Stimulated activated naive B cell treated with anti-CD40 and anti-IgM and Interleukin-4, amounts not matched to agents 10 μg/mL and 1 μg/mL and 100 μg/mL, for 72 hours (primary cell): ENCODE measurements around the gene GSE1.
A peak's percentile ranks its signal among the peaks of the same experiment; 100 is the strongest.

ENCODE experiments used
- ATAC-seq, 2 donors: fragments of 150-1000 bp; cut with Tn5 transposase; replicated peaks; 2 replicates each; pipeline ENCODE4 v1.10.0; 2021; ENCODE audit warnings: moderate library complexity in 1 of 2
- DNase-seq: peaks from one replicate; pipeline ENCODE4 v3.0.0; 2021
- H3K27ac Mint-ChIP-seq: one replicate; pipeline ENCODE4 v1.8.0; 2022; ENCODE audit warnings: mild to moderate bottlenecking, mixed read lengths
- H3K27me3 Mint-ChIP-seq, 2 donors: one replicate each; pipeline ENCODE4 v1.8.0; 2022; ENCODE audit warnings: mixed read lengths in 2 of 2
- H3K36me3 Mint-ChIP-seq, 2 donors: one replicate each; pipeline ENCODE4 v1.8.0; 2022; ENCODE audit warnings: mixed read lengths in 2 of 2, mild to moderate bottlenecking in 1 of 2
- H3K4me1 Mint-ChIP-seq, 2 donors: one replicate each; pipeline ENCODE4 v1.8.0; 2022; ENCODE audit warnings: mixed read lengths in 2 of 2, mild to moderate bottlenecking in 1 of 2
- H3K4me3 Mint-ChIP-seq, 2 donors: one replicate each; pipeline ENCODE4 v1.8.0; 2022; ENCODE audit warnings: mild to moderate bottlenecking in 2 of 2, mixed read lengths in 2 of 2, moderate library complexity in 1 of 2
- H3K9me3 Mint-ChIP-seq, 2 donors: one replicate each; pipeline ENCODE4 v1.8.0; 2022; ENCODE audit warnings: mixed read lengths in 2 of 2, mild to moderate bottlenecking in 1 of 2

Gene GSE1

GRCh38 chr16:85649411-85650134, 36.5 kb downstream of the GSE1 start:
- ATAC-seq: peak in 1 of 2 donors; percentile 68
- Mint-ChIP-seq H3K27me3 (no peaks in the 10 kb centered on the region), H3K4me1 (peaks cover 8 to 14% of the 10 kb centered on the region in 2 donors), H3K4me3 (no peak overlapping the region), H3K27ac (no peak overlapping the region), H3K9me3 (no peaks in the 10 kb centered on the region), H3K36me3 (peaks cover 12 to 24% of the 10 kb centered on the region in 2 donors)
- no peak for DNase-seq

DNA sequence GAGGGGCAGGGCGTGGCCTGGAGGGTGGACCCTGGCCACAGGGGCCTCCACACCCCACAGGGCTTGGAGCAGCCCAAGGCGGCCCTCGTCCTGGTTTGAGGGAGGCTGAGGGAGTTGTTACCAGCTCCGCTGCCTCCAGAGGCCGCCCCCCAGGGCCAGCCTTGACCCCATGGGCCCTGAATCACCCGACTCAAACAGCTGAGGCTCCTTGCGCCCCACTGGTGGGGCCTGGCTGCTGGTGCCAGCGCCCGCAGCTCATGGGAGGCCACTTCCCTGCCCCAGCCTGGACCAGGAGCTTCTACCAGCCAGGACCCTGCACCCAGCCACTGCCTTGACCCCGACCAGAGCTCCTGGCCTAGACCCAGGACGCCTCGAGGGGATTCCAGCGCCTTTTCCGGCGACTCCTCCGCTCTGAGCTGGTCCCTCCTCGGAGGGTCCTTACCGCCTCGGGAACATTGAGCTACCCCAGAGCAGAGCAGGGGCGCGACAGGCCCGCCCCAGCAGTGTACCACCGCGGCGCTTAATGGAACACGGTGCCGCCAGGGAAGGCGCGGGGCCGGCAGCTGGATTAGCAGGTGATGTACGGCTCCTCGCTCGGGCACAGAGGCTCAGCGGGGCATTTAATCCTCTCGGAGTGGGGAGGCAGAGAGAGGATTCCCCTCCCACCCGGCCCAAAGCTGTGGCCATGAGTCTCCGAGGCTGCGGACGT, 37.2 kb downstream of the GSE1 start:
- H3K9me3 Mint-ChIP-seq: no peaks in the 10 kb centered on the region
- DNase-seq (no peak), ATAC-seq (no peak)
- H3K27ac Mint-ChIP-seq: no peak overlapping the region
- peaks cover 7 to 14% of the 10 kb centered on the region in 2 donors for H3K4me1 Mint-ChIP-seq
- H3K27me3 Mint-ChIP-seq: no peaks in the 10 kb centered on the region
- no peak overlapping the region for H3K4me3 Mint-ChIP-seq
- peaks cover 19 to 31% of the 10 kb centered on the region in 2 donors for H3K36me3 Mint-ChIP-seq

GRCh38 chr16:85650844-85651628, 37.9 kb downstream of the GSE1 start:
- Mint-ChIP-seq H3K27me3 (no peaks in the 10 kb centered on the region), H3K4me1 (peaks cover 3 to 13% of the 10 kb centered on the region in 2 donors), H3K27ac (no peak overlapping the region), H3K4me3 (no peak overlapping the region), H3K9me3 (no peaks in the 10 kb centered on the region), H3K36me3 (peaks cover 25 to 35% of the 10 kb centered on the region in 2 donors)
- ATAC-seq (no peak), DNase-seq (no peak)

- ATAC-seq (no peak), DNase-seq (no peak)
- H3K27ac Mint-ChIP-seq: peak overlapping the region; percentile 43
- no peaks in the 10 kb centered on the region for H3K9me3 Mint-ChIP-seq
- no peak overlapping the region for H3K4me3 Mint-ChIP-seq
- H3K36me3 Mint-ChIP-seq: peaks cover 27 to 42% of the 10 kb centered on the region in 2 donors
- no peaks in the 10 kb centered on the region for H3K27me3 Mint-ChIP-seq
- peaks cover 0 to 11% of the 10 kb centered on the region in 2 donors for H3K4me1 Mint-ChIP-seq
Observed at GRCh38 chr16:85651629-85652430, 38.7 kb downstream of the GSE1 start.

DNA sequence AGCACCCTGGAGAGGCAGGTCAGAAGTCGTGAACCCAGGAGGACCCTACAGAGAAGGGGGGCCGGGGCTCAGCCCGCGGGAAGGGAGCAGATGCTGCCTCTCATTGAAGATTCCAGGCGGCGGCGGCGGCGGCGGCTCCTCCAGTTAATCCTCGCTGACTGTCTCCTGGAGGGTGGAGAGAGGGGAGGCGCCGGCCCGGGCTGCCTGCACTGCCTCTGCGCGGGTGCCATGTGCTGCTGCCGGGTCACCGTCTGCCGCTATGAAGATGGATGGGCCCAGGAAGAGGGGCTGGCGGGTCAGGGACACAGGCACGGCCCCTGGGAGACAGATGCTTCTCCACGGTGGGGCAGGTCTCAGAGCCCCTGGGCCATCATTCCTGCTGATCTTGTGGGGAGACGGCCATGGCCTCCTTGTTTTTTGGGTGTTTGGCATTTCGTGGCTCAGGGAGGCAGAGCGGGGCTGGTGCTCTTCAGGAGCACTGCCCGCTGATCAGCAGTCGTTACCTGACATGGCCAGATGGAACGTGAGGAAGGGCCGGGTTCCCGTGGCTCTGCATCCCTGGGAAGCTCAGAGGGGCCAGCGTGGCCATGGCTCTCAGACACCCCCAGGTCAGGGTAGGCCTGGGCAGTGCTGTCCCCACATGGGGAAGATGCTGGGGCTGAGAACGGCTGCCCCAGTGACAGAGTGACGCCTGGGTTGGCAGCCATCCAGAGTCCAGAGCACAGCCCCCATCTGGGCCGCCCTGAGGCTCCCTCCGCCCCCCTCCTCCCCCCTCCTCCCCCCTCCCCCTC, 39.5 kb downstream of the GSE1 start:
- ATAC-seq: peak in 1 of 2 donors; percentile 52
- no peaks in the 10 kb centered on the region for H3K9me3 Mint-ChIP-seq
- H3K4me3 Mint-ChIP-seq: no peak overlapping the region
- H3K27me3 Mint-ChIP-seq: no peaks in the 10 kb centered on the region
- H3K36me3 Mint-ChIP-seq: peaks cover 33 to 50% of the 10 kb centered on the region in 2 donors
- H3K27ac Mint-ChIP-seq: peak overlapping the region; percentile 83
- H3K4me1 Mint-ChIP-seq: peaks cover 0 to 11% of the 10 kb centered on the region in 2 donors
- no peak for DNase-seq

DNA sequence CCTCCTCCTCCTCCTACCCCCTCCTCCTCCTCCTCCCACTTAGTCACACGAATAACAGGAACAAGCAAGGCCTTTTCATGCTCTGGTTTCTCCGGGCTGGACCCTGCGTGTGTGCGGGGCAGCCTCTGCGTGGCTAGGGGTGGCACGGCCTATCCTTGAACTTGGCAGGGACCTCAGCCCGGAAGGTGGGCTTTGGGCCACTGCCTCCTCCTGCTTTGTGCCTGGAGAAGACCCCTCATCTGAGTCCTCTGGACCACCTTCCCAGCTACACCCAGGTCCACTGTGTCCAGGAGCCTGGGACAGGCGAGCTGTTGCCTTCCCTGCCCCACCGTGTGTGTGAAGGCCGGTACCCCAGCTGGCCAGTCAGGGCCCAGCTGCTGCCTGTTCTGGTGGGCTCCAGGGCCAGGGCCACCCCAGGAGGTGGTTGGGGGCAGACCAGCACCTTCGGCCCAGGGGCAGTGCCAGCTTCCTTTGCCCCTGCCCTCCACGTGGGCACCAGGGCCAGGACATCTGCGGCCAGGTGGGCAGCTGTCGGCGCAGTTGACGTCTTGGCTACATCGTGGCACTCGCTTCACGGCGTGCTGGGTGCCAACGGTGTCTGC, 40.3 kb downstream of the GSE1 start:
- Mint-ChIP-seq H3K36me3 (peaks cover 36 to 56% of the 10 kb centered on the region in 2 donors), H3K27ac (peak overlapping the region; percentile 14), H3K4me1 (peaks cover 0 to 11% of the 10 kb centered on the region in 2 donors), H3K4me3 (no peak overlapping the region), H3K9me3 (no peaks in the 10 kb centered on the region), H3K27me3 (no peaks in the 10 kb centered on the region)
- ATAC-seq (no peak), DNase-seq (no peak)

- no peak for ATAC-seq
- no peak overlapping the region for H3K27ac Mint-ChIP-seq
- no peak overlapping the region for H3K4me3 Mint-ChIP-seq
- H3K36me3 Mint-ChIP-seq: peaks cover 41 to 55% of the 10 kb centered on the region in 2 donors
- no peaks in the 10 kb centered on the region for H3K27me3 Mint-ChIP-seq
- peaks cover 0 to 7% of the 10 kb centered on the region in 2 donors for H3K4me1 Mint-ChIP-seq
- no peak for DNase-seq
- no peaks in the 10 kb centered on the region for H3K9me3 Mint-ChIP-seq
Observed at GRCh38 chr16:85654251-85655095, 41.4 kb downstream of the GSE1 start.

DNA sequence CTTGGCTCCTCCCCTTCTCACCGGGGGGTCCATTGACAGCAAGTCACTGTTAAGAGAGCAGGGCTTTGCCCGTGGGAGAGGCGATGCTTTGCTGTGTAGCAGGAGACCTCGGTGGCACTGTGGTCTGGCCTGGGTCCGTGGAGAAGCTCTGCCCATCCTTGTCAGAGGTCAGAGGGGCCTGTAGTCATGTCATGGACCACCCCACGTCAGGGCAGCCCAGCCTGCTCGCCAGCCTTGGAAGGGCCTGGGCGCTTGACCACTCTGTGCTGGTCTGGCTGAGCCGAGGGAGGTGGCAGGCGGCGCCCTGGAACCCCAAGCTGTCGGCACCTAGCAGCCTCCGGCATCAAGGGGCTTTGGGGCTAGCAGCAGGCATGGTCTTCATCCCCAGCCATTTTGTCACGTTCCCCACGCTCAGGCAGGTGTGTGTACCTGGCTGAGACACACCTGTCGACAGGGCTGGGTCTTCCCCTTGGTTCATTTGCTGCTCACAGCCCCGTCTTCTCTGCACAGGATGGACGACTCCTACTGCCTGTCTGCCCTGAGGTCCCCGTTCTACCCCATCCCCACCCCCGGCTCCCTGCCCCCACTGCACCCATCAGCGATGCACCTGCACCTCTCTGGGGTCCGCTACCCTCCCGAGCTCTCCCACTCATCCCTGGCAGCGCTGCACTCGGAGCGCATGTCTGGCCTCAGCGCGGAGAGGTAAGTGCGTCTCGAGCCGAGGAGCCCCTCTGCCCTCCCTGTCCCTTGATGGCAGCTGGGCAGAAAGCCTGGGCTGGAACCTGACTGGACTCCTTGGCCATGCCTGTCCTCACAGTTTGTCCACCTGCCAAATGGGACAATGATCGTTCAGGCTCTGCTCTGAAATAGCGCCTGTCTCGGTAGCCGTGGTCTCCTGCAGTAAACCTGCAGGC, 42.4 kb downstream of the GSE1 start:
- Mint-ChIP-seq H3K4me3 (no peak overlapping the region), H3K36me3 (peaks cover 43 to 60% of the 10 kb centered on the region in 2 donors), H3K27me3 (no peaks in the 10 kb centered on the region), H3K9me3 (no peaks in the 10 kb centered on the region), H3K27ac (peak overlapping the region; percentile 31), H3K4me1 (peaks cover 6 to 9% of the 10 kb centered on the region in 2 donors)
- ATAC-seq: no peak
- no peak for DNase-seq

DNA sequence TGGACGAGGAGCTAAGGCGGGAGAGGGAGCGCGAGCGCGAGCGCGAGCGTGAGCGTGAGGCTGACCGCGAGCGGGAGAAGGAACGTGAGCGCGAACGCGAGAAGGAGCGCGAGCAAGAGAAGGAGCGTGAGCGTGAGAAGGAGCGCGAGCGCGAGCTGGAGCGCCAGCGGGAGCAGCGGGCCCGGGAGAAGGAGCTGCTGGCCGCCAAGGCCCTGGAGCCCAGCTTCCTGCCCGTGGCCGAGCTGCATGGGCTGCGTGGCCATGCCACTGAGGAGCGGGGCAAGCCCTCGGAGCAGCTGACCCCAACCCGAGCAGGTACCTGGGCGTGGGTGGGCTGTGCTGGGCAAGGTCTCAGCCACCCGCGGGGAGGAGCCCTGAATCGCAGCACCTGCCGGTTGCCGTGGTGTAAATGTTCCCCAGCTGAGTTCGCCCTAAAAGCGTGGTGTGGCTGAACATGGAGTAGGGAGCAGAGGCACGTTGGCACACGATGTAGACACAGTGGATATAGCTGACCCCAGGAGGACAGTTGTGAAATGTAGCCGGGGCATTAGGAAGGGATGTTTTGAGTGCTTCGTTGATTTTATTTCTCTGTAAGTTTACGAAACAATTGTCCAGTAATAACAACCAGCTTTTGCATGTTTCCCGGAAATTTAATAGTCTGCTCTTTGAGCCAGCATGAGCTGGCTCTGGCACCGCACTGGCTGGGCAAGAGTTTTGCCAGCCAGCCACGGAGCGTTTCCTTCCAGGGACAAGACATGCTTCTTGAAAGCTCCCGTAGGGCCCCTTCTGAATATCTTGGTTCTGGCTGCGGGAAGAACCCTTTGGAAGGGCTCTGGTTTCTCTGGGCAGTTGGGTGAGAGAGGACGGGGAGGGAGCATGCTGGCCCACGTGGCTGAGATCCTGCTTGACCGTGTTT, 43.5 kb downstream of the GSE1 start:
- Mint-ChIP-seq H3K36me3 (peaks cover 45 to 60% of the 10 kb centered on the region in 2 donors), H3K9me3 (no peaks in the 10 kb centered on the region), H3K4me3 (no peak overlapping the region), H3K27ac (no peak overlapping the region), H3K27me3 (no peaks in the 10 kb centered on the region), H3K4me1 (peaks cover 6 to 9% of the 10 kb centered on the region in 2 donors)
- ATAC-seq (no peak), DNase-seq (no peak)

GRCh38 chr16:85657267-85657650, 44.1 kb downstream of the GSE1 start:
- ATAC-seq (no peak), DNase-seq (no peak)
- H3K27me3 Mint-ChIP-seq: no peaks in the 10 kb centered on the region
- H3K9me3 Mint-ChIP-seq: no peaks in the 10 kb centered on the region
- H3K4me3 Mint-ChIP-seq: no peak overlapping the region
- H3K4me1 Mint-ChIP-seq: peaks cover 6 to 9% of the 10 kb centered on the region in 2 donors
- peaks cover 41 to 60% of the 10 kb centered on the region in 2 donors for H3K36me3 Mint-ChIP-seq
- no peak overlapping the region for H3K27ac Mint-ChIP-seq

- no peak overlapping the region for H3K27ac Mint-ChIP-seq
- DNase-seq (no peak), ATAC-seq (no peak)
- H3K36me3 Mint-ChIP-seq: peaks cover 46 to 57% of the 10 kb centered on the region in 2 donors
- no peaks in the 10 kb centered on the region for H3K27me3 Mint-ChIP-seq
- H3K4me1 Mint-ChIP-seq: peaks cover 6% of the 10 kb centered on the region in 2 donors
- no peak overlapping the region for H3K4me3 Mint-ChIP-seq
- H3K9me3 Mint-ChIP-seq: no peaks in the 10 kb centered on the region
Observed at GRCh38 chr16:85657996-85658395, 44.9 kb downstream of the GSE1 start.
